Panc1 (cell line): ENCODE measurements around the gene PI4K2A.

Experiments used
- SIN3A ChIP-seq: IDR thresholded peaks from 2 replicates; pipeline ENCODE4 v1.6.1; 2012; ENCODE audit warnings: low read depth, mild to moderate bottlenecking, low read length, moderate library complexity, borderline replicate concordance; ENCODE audit not compliant: insufficient read depth
- TF ChIP-seq, protein P1 (sequence below): fragments of 450-650 bp; IDR thresholded peaks from 2 replicates; pipeline ENCODE4 v1.5.1; 2017; ENCODE audit warnings: mild to moderate bottlenecking
- TF ChIP-seq, protein P2 (sequence below), 2 experiments: IDR thresholded peaks; 2 replicates each; pipeline ENCODE4 v1.6.1; 2011 to 2012; ENCODE audit warnings: low read depth in 2 of 2, control low read depth in 1 of 2, low read length in 1 of 2, mild to moderate bottlenecking in 1 of 2, moderate library complexity in 1 of 2; ENCODE audit not compliant: insufficient read depth in 1 of 2

DNA sequence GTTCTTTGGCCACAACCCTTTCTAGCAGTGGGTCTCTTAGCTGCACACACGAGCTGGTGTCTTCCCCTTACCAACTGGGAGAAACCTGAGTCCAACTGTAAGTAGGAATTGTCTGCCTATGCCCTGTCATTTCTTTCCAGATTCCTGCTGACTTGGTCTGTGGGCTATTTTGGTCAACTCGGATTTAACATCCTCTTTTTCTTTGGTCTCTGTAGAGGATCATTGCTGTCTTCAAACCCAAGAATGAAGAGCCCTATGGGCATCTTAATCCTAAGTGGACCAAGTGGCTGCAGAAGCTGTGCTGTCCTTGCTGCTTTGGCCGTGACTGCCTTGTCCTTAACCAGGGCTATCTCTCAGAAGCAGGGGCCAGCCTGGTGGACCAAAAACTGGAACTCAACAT lies 10.3 kb downstream of the PI4K2A start:
- TF ChIP-seq SIN3A: no peak
- TF ChIP-seq, protein P1, sequence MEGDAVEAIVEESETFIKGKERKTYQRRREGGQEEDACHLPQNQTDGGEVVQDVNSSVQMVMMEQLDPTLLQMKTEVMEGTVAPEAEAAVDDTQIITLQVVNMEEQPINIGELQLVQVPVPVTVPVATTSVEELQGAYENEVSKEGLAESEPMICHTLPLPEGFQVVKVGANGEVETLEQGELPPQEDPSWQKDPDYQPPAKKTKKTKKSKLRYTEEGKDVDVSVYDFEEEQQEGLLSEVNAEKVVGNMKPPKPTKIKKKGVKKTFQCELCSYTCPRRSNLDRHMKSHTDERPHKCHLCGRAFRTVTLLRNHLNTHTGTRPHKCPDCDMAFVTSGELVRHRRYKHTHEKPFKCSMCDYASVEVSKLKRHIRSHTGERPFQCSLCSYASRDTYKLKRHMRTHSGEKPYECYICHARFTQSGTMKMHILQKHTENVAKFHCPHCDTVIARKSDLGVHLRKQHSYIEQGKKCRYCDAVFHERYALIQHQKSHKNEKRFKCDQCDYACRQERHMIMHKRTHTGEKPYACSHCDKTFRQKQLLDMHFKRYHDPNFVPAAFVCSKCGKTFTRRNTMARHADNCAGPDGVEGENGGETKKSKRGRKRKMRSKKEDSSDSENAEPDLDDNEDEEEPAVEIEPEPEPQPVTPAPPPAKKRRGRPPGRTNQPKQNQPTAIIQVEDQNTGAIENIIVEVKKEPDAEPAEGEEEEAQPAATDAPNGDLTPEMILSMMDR: no peak
- TF ChIP-seq, protein P2, sequence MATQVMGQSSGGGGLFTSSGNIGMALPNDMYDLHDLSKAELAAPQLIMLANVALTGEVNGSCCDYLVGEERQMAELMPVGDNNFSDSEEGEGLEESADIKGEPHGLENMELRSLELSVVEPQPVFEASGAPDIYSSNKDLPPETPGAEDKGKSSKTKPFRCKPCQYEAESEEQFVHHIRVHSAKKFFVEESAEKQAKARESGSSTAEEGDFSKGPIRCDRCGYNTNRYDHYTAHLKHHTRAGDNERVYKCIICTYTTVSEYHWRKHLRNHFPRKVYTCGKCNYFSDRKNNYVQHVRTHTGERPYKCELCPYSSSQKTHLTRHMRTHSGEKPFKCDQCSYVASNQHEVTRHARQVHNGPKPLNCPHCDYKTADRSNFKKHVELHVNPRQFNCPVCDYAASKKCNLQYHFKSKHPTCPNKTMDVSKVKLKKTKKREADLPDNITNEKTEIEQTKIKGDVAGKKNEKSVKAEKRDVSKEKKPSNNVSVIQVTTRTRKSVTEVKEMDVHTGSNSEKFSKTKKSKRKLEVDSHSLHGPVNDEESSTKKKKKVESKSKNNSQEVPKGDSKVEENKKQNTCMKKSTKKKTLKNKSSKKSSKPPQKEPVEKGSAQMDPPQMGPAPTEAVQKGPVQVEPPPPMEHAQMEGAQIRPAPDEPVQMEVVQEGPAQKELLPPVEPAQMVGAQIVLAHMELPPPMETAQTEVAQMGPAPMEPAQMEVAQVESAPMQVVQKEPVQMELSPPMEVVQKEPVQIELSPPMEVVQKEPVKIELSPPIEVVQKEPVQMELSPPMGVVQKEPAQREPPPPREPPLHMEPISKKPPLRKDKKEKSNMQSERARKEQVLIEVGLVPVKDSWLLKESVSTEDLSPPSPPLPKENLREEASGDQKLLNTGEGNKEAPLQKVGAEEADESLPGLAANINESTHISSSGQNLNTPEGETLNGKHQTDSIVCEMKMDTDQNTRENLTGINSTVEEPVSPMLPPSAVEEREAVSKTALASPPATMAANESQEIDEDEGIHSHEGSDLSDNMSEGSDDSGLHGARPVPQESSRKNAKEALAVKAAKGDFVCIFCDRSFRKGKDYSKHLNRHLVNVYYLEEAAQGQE (IDR thresholded peaks at IDR 0.05; ENCODE audit: insufficient read depth in 1 of 2, low read depth in 2 of 2, low read length in 1 of 2): no peak
